OCI-LY3 (cell line): Measurements from ENCODE around the gene TMEM126B.

ENCODE experiments used
- CTCF ChIP-seq: fragments of 200-600, 300-600 bp; sonication (generic); IDR thresholded peaks from 2 replicates; pipeline ENCODE4 v1.5.1; 2014; ENCODE audit warnings: antibody characterized with exemption, low read length, low read depth
- EZH2phosphoT487 ChIP-seq: fragments of 200-600 bp; shearing (Covaris generic); IDR thresholded peaks from 2 replicates; pipeline ENCODE4 v1.6.1; 2018; ENCODE audit warnings: antibody characterized with exemption, mixed run types, low read depth

GRCh38 chr11:85619499-85619898, 8.9 kb upstream of the TMEM126B start:
- no peak for TF ChIP-seq EZH2phosphoT487
- TF ChIP-seq CTCF, result no peak
